GM19455 (cell line): Measurements from ENCODE around the gene HNRNPC.
"Not testable (repeated sequence)": the region's sequence is repeated elsewhere in the genome, so short reads cannot be mapped to it uniquely, and the experiment has no call there.

ENCODE experiments used
- ATAC-seq: cut with Tn5 transposase; IDR thresholded peaks from one replicate; pipeline ENCODE4 v1.9.1; 2021; ENCODE audit not compliant: unreplicated experiment

HNRNPC gene

DNA sequence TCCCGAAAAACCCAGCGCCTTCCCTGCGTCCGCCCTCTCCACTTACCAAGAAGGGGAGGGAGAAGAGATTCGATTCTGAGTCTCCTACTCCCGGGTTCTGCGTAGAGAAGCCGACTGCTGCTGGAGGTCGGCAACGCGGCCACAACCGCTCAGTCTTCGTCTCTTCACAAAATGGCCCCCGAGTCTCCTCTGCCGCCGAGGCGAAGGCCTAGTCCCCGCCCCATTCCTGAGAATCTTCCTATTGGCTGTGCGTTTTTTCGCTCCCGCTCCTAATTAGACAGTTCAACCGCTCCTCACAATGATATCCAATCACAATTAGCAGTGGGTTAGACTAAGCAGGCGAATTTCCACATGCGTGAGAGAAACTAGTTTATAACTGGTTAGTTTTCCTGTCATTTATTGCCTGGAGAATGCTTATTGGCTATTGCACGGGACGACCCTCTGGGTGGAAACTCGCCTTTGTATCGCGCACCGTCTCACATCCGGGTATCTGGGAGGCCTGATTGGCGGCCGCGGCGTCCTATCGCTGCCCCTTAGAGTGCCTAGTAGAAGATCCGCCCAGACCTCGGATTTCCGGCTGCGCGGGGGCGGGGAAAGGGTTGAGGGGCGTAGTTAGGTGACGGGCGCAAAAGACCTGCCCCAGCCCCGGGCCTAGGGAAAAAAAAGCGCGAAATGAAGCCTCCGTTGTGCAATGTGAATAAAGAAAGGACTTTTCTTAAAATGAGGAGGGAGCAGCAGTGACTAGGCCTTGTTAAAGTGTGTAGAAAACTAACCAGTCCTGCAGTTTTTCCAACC lies at the start of gene HNRNPC:
TSS of gene HNRNPC (minus strand) at position 191 of the 795 bp plus-strand sequence. CDS start 35,249 bp downstream, outside the sequence.
- ATAC-seq = peak; percentile 90

- ATAC-seq = no peak
These were observed 48.2 kb upstream of the HNRNPC start for GRCh38 chr14:21317398-21317797.

DNA sequence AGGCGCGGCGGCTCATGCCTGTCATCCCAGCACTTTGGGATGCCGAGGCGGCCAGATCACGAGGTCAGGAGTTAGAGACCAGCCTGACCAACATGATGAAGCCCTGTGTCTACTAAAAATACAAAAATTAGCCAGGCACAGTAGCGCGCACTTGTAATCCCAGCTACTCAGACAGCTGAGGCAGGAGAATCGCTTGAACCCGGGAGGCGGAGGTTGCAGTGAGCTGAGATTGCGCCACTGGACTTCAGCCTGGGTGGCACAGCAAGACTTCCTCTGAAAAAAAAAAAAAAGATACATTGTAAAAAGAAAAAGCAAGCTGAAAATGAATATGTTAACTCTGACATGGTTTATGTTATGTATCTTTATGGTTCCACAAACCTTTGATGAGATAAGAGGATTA lies 44.3 kb upstream of the HNRNPC start:
- ATAC-seq = no peak

DNA sequence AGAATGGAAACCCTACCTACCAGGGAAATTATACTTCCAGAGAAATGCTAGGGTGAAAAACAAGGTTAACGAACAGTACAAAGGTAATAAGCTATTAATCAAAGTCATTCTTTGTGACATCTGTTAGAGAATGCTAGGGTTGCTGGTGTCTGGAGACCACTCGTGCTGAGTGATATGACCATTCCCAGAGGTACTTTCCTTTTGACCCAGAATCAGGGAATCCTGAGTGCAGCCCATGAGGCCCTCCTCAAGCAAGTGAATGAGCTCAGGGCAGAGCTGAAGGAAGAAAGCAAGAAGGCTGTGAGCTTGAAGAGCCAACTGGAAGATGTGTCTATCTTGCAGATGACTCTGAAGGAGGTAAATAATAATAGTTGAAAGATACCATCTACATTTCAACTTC lies 42.4 kb upstream of the HNRNPC start:
- ATAC-seq = no peak

DNA sequence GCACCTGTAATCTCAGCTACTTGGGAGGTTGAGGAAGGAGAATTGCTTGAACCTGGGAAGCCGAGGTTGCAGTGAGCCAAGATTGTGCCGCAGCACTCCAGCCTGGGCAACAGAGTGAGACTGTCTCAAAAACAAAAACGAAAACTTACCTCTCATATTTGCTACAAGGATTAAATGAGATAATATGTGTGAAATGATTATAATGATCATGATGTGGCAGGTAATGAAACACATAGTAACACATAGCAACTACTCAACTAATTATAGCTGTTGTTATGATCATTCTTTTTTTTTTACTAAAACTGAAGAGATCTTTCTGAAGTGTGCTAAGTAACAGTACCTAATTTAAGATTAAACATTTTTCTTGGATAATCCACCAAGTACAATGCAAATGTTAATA lies 40.7 kb upstream of the HNRNPC start:
- ATAC-seq = no peak

DNA sequence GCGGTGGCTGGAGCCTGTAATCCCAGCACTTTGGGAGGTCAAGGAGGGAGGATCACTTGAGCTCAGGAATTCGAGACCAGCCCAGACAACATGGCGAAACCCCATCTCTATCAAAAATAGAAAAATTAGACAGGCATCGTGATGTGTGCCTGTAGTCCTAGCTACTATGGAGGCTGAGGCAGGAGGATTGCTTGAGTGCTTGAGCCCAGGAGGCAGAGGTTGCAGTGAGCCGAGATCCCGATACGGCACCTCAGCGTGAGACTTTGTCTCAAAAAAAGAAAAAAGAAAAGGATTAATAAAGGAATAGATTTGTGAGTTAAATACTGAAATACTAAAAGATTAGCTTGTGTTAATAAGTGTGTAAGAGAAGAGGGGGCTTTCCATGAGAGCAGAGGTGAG lies 40.0 kb upstream of the HNRNPC start:
- ATAC-seq = no peak

- peak; percentile 82 for ATAC-seq
These were observed 39.4 kb upstream of the HNRNPC start for GRCh38 chr14:21308479-21309237.

DNA sequence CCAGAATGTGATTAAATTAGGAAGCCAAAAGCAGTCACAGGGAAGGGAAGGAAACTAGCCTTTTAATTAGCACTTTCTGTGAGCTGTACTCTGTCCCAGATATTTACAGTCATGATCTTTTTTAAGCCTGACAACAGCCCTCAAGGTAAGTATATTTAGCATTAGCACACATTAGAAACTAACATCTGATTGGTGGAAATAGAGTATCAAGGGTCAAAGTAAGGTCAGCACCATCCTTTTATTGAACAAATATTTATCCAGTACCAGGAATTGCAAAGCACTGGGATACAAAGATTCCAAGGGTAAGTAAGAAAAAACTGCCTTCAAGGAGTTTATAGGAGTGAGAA lies 38.9 kb upstream of the HNRNPC start:
- ATAC-seq = no peak

GRCh38 chr14:21307637-21308036 lies 38.4 kb upstream of the HNRNPC start:
- ATAC-seq = no peak

DNA sequence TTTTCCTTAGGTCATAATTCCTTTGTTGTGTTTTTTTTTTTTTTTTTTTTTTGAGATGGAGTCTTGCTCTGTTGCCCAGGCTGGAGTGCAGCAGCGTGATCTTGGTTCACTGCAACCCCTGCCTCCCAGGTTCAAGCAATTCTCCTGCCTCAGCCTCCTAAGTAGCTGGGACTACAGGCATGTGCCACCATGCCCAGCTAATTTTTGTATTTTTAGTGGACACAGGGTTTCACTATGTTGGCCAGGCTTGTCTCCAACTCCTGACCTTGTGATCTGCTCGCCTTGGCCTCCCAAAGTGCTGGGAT lies 33.5 kb upstream of the HNRNPC start:
- ATAC-seq = not testable (repeated sequence)

GRCh38 chr14:21302013-21302835 lies 33.0 kb upstream of the HNRNPC start:
- no peak for ATAC-seq

DNA sequence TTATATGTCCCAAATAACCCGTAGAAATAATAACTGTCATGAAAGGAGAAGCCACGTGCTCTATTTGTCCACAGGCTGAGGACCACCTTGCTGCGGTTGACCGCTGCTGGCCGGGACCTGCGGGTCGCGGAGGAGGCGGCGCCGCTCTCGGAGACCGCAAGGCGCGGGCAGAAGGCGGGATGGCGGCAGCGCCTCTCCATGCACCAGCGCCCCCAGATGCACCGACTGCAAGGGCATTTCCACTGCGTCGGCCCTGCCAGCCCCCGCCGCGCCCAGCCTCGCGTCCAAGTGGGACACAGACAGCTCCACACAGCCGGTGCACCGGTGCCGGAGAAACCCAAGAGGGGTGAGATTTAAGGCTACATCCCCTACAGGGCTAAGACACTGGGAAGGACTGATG lies 31.6 kb upstream of the HNRNPC start:
- ATAC-seq = no peak

GRCh38 chr14:21299562-21300130 lies 30.4 kb upstream of the HNRNPC start:
- no peak for ATAC-seq

- ATAC-seq = no peak
These were observed 29.1 kb upstream of the HNRNPC start for GRCh38 chr14:21298358-21298757.

GRCh38 chr14:21294026-21294425 lies 24.8 kb upstream of the HNRNPC start:
- ATAC-seq = not testable (repeated sequence)

DNA sequence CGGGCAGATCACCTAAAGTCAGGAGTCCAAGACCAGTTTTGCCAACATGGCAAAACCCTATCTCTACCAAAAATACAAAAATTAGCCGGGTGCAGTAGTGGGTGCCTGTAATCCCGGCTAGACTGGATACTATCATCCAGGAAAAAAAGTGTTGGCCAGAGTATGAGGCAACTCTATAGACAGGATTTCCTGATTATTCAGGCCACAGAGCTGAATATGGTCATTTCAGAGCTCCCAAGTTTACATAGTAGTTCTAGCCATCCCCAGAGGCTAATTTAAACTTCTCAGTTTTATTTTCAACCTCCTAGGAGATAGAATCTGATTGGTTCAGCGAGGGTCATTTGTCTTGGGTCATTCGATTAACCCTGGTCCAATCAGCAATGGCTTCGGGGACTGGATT lies 17.9 kb upstream of the HNRNPC start:
- ATAC-seq = no peak

DNA sequence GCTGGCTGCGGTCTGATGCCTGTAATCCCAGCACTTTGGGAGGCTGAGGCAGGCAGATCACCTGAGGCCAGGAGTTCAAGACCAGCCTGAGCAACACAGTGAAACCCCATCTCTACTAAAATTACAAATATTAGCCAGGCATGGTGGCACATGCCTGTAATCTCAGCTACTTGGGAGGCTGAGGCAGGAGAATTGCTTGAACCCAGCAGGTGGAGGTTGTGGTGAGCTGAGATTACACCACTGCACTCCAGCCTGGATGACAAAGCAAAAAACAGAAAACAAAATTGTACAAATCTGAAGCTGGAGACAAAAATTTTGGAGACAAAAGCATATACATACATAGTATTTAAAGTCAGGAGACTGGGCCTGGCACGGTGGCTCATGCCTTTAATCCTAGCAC lies 17.3 kb upstream of the HNRNPC start:
- not testable (repeated sequence) for ATAC-seq

DNA sequence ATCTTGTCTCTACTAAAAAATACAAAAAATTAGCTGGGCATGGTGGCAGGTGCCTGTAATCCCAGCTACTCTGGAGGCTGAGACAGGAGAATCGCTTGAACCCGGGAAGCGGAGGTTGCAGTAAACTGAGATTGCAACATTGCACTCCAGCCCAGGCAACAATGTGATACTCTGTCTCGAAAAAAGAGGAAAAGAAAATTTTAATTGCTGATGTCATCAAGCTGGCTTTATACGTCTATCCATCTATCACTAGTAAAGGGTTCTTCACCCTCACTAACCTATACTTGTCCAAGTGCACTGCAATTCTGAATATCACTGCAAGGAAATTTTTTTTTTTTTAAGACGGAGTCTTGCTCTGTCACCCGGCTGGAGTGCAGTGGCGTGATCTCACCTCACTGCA lies 12.7 kb upstream of the HNRNPC start:
- ATAC-seq = not testable (repeated sequence)

GRCh38 chr14:21279783-21280182 lies 10.5 kb upstream of the HNRNPC start, which contains the start of gene RPGRIP1:
Gene RPGRIP1 (plus strand): TSS chr14:21280083. CDS start chr14:21287977, 7,894 bp downstream.
- ATAC-seq = no peak

GRCh38 chr14:21278632-21279031 lies 9.4 kb upstream of the HNRNPC start:
- no peak for ATAC-seq

DNA sequence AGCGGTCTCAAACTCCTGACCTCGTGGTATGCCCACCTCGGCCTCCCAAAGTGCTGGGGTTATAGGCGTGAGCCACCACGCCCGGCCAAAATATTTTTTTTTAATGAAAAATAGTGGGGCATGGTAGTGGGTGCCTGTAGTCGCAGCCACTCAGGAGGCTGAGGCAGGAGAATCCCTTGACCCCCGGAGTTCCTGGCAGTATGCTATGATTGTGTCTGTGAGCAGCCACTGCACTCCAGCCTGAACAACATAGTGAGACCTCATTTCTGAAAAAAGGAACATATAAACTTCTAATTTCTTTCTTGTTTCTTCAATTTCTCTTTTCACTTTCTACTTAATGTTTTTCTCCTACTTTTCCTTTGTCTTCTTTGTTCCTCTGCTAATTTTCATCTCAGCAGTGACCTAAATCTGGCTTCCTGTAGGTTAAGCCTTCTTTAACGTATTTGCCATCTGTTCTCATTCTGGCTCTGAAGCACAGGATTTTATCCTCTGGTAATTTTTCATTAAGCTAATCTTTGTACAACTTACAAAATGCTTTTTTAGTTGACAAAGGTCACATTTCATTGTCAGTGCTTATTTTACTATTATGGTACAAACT lies 6.1 kb upstream of the HNRNPC start:
- ATAC-seq = no peak
